NB4 (cell line): ENCODE data around the gene ZNF205.

Experiments
- DNase-seq: peaks from one replicate; pipeline ENCODE4 v3.0.0; 2010; ENCODE audit warnings: low read depth
- H3K4me3 ChIP-seq: one replicate; pipeline ENCODE4 v1.5.1; 2011; ENCODE audit warnings: mild to moderate bottlenecking, low read depth, low read length, moderate library complexity
- MYC ChIP-seq: IDR thresholded peaks from 2 replicates; pipeline ENCODE4 v1.6.1; 2011; ENCODE audit warnings: low read depth, low read length
- POLR2A ChIP-seq: IDR thresholded peaks from 2 replicates; pipeline ENCODE4 v1.6.1; 2011; ENCODE audit warnings: mild to moderate bottlenecking; ENCODE audit not compliant: insufficient read length; ENCODE audit errors: extremely low read depth
- TF ChIP-seq, protein P1 (sequence below): IDR thresholded peaks from 2 replicates; pipeline ENCODE4 v1.6.1; 2011; ENCODE audit warnings: low read depth, low read length
- TF ChIP-seq, protein P2 (sequence below): IDR thresholded peaks from one replicate; pipeline ENCODE4 v1.5.1; 2012; ENCODE audit warnings: low read depth, low read length

Gene ZNF205

DNA sequence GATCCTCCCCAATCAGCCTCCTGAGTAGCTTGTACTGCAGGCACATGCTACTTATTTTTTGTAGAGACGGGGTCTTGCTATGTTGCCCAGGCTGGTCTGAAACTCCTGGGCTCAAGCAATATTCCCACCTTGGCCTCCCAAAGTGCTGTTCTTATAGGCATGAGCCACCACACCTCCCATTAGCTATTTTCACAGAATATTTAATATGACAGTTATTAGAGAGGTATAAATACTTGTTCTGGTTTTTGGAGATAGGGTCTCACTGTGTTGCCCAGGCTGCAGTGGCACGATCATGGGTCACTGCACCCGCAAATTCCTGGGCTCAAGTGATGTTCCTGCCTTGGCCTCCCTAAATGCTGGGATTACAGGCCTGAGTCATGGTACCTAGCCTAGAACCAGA, 43.6 kb downstream of the ZNF205 start:
- DNase-seq = no peak
- TF ChIP-seq, protein P1, sequence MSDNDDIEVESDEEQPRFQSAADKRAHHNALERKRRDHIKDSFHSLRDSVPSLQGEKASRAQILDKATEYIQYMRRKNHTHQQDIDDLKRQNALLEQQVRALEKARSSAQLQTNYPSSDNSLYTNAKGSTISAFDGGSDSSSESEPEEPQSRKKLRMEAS = no peak
- no peak overlapping the region for H3K4me3 ChIP-seq

DNA sequence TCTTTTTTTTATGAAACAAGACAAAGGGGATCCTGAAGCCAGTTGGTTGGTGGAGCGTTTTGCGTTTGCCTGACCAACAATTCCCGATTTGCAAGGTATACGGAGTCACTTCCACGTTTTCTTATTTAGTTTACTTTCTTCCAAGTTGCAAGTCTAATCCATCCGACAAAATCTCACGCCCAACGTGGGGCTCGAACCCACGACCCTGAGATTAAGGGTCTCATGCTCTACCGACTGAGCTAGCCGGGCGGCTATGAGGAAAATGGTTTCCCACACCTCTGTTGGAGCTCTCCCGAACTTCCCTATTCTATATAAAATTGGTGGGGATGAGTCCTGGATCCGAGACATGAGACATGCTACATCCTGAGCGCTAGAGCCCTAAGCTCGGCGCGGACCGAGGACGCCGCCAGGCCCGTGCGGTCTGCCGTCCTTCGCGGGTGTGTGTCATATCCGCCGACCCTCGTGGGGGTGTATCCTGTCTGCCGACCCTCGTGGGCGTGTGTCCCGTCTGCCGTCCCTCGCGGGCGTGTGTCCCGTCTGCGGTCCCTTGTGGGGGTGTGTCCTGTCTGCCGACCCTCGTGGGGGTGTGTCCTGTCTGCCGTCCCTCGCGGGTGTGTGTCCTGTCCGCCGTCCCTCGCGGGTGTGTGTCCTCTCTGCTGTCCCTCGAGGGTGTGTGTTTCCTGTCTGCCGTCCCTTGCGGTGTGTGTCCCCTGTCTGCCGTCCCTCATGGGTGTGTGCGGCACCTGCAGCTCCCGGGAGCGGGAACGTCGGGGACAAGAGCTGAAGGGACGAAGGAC, 45.0 kb downstream of the ZNF205 start:
- DNase-seq = peak; percentile 91
- TF ChIP-seq POLR2A (no peak), MYC (peak; percentile 23; the same call in 1 of the 2 replicates)
- TF ChIP-seq, protein P2, sequence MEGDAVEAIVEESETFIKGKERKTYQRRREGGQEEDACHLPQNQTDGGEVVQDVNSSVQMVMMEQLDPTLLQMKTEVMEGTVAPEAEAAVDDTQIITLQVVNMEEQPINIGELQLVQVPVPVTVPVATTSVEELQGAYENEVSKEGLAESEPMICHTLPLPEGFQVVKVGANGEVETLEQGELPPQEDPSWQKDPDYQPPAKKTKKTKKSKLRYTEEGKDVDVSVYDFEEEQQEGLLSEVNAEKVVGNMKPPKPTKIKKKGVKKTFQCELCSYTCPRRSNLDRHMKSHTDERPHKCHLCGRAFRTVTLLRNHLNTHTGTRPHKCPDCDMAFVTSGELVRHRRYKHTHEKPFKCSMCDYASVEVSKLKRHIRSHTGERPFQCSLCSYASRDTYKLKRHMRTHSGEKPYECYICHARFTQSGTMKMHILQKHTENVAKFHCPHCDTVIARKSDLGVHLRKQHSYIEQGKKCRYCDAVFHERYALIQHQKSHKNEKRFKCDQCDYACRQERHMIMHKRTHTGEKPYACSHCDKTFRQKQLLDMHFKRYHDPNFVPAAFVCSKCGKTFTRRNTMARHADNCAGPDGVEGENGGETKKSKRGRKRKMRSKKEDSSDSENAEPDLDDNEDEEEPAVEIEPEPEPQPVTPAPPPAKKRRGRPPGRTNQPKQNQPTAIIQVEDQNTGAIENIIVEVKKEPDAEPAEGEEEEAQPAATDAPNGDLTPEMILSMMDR = no peak
- TF ChIP-seq, protein P1 = peak; percentile 18
- peak overlapping the region; percentile 63 for H3K4me3 ChIP-seq

DNA sequence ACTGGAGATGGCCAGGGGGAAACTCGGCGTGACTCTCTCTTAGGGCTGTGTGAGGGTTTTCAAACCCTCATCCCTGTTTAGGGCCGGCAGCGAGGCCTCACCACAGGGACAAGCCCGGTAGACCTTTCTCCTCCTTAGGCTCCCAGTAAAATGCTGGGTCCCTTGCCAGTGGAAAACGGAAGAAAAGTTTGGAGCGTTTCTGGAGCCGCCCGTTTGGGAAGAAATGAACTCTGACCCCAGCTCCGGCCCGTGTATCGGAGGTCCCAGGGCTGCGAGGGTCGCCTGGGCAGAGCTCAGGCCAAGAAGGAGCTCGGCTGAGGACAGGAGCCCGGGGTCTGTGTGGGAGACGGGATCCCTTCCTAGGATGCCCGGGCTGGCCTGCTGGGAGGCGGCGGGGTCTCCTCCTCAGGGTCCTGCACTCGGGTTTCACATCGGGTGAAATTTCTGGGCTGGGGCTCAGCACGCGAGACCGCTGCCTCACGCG, 45.7 kb downstream of the ZNF205 start:
- H3K4me3 ChIP-seq = peak overlapping the region; percentile 63
- peak; percentile 53 for DNase-seq
- TF ChIP-seq, protein P1 = no peak
- TF ChIP-seq MYC (no peak), POLR2A (no peak)
- TF ChIP-seq, protein P2 = no peak

DNA sequence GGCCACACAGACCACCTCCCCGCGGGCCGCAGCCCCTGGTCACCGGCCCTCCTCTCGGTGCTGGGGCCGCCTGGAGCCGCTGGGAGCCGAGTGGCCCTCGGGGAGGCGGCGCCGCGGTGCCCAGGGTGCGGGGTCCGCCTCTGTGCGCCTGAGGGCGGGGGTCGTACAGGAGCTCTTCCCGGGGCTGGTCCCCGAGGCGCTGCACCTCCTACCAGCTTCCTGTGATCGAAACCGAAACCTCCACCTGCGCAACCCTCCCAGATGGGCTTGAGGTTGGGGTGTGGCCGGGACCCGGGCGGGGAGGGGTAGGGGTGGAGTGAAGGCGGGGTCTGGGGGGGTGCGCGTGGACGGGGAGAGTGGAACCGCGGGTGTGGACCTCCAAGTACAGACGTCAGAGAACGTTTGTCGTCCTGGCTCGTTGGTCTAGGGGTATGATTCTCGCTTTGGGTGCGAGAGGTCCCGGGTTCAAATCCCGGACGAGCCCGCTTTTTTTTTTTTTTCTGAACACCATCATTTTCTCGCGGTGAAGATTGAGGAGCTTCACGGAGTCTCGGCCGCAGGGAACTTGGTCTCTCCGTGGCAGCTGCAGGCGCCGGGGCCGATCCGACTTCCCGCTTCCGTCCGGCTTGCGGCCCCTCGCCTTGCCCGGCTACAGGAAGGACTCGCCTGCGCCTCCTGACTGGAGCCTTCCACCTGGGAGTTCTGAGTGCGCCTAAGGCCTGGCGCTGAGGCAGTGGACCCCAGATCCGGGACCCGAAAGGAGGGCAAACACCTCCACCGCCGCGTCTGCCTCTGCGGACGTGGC, 46.3 kb downstream of the ZNF205 start:
- H3K4me3 ChIP-seq = peak overlapping the region; percentile 63
- peak; percentile 88 for DNase-seq
- TF ChIP-seq, protein P2 = no peak
- TF ChIP-seq MYC (peak; percentile 17), POLR2A (no peak)
- TF ChIP-seq, protein P1 = peak; percentile 19; the same call in 1 of the 2 replicates

DNA sequence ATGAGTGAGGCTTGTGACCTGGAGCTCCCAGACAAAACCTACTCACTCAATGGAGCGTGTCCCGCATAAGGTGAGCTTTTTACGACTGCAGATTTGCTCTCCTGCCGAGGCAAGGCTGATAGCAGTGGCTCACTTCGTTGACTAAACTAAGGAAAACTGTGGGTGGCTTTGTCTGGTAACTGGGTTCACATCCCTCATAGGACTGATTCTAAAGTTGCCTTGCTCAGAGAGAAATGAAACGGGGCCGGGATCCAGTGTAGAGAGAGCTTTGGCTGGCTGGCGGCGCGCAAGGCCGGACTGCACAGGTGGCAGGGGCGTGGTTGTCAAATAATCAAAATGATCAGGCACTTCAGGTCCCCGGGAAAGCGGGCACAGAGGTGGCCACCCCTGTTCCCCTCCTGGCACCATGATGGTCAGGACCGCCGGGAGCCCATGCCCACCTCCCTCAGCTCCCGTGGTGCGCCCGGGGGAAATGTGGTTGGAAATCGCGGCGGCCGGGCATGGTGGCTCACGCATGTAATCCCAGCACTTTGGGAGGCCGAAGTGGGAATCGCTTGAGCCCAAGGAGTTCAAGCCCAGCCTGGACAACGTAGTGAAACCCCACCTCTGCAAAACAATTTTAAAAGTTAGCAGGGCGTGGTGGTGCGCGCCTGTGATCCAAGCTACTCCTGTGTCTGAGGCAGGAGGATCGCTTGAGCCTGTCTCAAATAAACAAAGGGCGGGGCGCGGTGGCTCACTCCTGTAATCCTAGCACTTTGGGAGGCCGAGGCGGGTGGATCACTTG, 49.0 kb downstream of the ZNF205 start:
- no peak for DNase-seq
- H3K4me3 ChIP-seq = no peak overlapping the region
- TF ChIP-seq POLR2A (no peak), MYC (no peak)
- TF ChIP-seq, protein P1 = no peak
- TF ChIP-seq, protein P2 = no peak
